GM13976 (cell line): ENCODE measurements around the gene RANGAP1.

ENCODE experiments used
- DNase-seq: peaks from one replicate; pipeline ENCODE4 v3.0.0; 2012; ENCODE audit warnings: low spot score
- in situ Hi-C: fragments of 300-500 bp; cut with MboI; formaldehyde crosslinking; loops from one replicate; pipeline ENCODE4 v1.12.0; 2022; ENCODE audit warnings: low sequenced_read_pairs, mixed read lengths, inconsistent platforms; ENCODE audit not compliant: unreplicated experiment
- TF ChIP-seq, protein P1 (sequence below): IDR thresholded peaks from 2 replicates; pipeline ENCODE4 v1.5.1; 2012; ENCODE audit warnings: borderline replicate concordance, mild to moderate bottlenecking; ENCODE audit not compliant: insufficient read depth; ENCODE audit errors: extremely low read depth, missing control alignments, control extremely low read depth

Gene RANGAP1

DNA sequence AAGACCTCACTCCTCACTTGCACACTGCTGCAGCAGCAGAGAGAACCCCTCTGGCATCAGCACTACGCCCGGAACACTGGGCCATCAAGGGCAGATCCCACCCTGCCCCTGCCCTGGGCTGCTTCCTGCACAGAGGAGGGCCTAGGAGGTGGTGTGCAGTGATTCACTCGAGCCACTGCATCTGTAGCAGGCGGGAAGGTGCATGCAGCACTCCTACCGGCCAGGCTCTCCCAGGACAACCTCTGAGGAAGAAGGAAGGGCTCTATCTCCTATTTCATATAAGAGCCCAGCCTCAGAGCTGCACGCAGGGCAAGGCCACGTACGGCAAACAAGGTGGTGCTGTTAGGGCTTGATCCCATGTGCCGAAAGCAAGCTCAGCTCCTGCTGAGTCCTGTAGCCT, 14.2 kb downstream of the RANGAP1 start:
- TF ChIP-seq, protein P1, sequence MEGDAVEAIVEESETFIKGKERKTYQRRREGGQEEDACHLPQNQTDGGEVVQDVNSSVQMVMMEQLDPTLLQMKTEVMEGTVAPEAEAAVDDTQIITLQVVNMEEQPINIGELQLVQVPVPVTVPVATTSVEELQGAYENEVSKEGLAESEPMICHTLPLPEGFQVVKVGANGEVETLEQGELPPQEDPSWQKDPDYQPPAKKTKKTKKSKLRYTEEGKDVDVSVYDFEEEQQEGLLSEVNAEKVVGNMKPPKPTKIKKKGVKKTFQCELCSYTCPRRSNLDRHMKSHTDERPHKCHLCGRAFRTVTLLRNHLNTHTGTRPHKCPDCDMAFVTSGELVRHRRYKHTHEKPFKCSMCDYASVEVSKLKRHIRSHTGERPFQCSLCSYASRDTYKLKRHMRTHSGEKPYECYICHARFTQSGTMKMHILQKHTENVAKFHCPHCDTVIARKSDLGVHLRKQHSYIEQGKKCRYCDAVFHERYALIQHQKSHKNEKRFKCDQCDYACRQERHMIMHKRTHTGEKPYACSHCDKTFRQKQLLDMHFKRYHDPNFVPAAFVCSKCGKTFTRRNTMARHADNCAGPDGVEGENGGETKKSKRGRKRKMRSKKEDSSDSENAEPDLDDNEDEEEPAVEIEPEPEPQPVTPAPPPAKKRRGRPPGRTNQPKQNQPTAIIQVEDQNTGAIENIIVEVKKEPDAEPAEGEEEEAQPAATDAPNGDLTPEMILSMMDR = no peak
- no peak for DNase-seq
- in situ Hi-C loops = no loop called here

DNA sequence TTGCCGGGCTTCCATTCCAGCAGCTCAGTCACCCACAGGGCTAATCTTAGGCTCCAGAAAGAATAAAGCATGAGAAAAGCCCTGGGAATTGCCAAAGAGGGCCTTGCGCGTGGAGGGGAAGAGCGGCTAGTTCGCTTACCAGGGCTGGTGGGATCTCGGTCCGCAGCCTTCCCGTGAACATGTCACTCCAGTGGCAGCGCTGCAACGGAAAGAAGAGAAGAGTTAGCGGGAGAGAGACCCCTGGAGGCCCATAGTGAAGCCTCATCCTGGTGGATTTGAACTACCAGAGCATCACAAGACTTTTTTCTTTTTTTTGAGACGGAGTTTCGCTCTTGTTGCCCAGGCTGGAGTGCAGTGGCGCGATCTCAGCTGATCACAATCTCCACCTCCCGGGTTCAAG, 18.0 kb downstream of the RANGAP1 start:
- TF ChIP-seq, protein P1 = no peak
- in situ Hi-C loops = no loop called here
- DNase-seq = no peak

DNA sequence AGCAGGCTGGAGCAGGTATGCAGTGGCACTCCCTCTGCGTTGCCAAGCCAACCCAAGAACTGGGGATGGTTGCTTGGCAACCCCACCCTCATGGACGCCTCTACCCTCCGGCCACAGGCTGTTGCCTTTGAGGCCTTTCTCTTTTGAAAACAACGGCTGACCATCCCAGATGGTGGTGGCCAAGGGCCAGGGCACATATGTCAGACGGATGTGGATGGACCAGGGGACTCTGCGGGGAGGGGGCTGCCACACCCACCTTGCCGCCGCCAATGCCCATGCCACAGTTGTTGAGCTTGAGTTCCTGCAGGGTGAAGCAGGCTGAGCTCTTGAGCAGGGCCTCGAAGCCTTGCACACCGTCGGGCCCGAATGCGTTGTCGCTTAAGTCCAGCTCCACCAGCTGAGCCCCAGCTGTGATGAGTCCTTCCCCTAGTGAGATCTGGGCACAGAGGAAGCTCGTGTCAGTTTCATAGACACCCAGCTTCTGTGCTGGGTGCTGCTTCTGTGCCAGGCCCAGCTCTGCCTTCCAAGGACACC, 21.5 kb downstream of the RANGAP1 start:
- TF ChIP-seq, protein P1 = no peak
- in situ Hi-C loops = no loop called here
- no peak for DNase-seq

DNA sequence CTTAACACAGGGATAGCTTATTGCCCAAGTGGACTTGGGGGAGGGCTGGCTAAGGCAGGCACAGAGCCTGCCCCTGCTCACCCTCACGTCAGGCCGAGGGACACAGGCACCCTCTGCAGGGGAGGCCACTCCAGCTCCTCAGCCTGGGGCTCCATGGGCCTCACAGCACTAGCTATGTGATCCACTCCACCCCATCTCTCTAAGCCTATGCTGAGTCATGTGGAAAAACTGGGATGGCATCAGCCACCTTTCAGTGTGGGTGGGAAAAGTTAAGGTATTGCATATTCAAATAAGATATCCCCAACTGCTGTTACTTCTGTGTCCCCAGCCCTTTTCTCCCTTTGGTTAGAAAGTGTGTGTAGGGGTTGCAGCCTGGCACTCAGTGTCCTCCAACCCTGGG, 22.3 kb downstream of the RANGAP1 start:
- in situ Hi-C loops = no loop called here
- DNase-seq = no peak
- TF ChIP-seq, protein P1 = no peak

DNA sequence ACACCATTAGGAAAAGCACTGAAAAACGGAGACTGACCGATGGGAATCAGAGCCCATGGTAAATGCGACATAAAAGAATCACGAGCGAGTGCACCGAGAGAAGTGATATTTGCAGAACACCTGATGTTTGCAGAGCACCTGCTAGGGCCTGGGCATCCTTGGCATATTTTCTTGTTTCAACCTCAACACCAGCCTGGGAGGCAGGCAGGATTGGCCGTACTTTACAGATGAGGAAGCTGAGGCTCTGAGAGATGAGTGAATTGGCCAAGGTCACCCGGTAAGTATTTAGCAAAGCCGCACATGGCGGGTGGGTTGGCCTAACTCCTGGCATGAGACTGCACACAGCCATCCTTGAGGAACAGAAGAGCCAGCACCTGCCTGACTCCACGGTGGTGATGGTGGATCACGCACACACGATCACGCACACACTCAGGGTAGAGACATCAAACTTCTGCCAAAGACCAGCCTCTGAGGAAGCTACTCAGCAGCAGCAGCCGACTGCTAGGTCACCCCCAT, 23.7 kb downstream of the RANGAP1 start:
- TF ChIP-seq, protein P1 = no peak
- DNase-seq = no peak
- in situ Hi-C loops = no loop called here

DNA sequence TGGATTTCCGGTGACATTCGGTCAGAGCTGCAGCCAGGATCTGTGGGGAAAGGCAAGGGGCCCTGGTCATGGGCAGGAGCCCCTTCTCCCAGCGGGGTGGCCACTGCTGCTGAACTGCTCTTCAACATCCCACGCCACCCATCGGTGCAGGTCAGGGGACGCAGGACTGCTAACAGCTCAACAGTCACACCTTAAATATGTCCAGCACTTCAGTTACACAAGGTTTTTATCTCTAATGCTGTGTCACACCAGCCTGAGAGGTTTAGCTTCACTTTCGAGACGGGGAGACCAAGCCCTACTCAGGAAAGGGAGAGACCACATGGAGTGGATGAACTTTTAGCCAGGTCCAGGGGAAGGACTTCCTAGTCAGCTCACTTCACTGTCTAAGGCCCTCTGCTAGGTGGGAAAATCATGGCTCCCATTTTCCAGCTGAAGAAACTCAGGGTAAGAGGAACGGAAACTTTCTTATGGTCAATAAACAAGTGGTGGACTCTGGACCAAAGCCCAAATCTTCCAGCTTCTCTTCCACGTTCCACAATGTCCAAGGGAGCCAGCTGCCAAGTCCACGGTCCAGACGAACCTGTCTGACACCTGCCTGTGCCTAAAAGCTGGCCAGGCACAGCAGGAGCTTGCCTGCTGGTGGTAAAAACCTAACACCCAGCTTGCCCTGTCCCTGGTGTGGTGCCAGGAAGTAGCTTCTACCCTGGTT, 24.3 kb downstream of the RANGAP1 start:
- in situ Hi-C loops = no loop called here
- DNase-seq = no peak

More for the DNA sequence above, 24.3 kb downstream of the RANGAP1 start:
- TF ChIP-seq, protein P1 = no peak
